ENCODE data around the gene PRSS22. TPM values are rescaled to one million over a fixed set of nuclear protein-coding genes. Genes with fewer than 3 reads are reported as not detected.

The PRSS22 gene
- total RNA-seq, 1 donor, result 0.21 TPM

- Histone ChIP-seq H3K4me3 (ENCODE audit: low read length) (no peak overlapping the region), H3K4me1 (ENCODE audit: insufficient read depth, low read length) (no peaks in the 10 kb centered on the region)
These were observed 37.8 kb downstream of the PRSS22 start for GRCh38 chr16:2819939-2820835.

GRCh38 chr16:2819179-2819938, 38.6 kb downstream of the PRSS22 start:
- Histone ChIP-seq H3K4me3 (ENCODE audit: low read length) (no peak overlapping the region), H3K9me3 (ENCODE audit: low read depth, low read length) (no peaks in the 10 kb centered on the region), H3K4me1 (ENCODE audit: insufficient read depth, low read length) (no peaks in the 10 kb centered on the region)

More at GRCh38 chr16:2819939-2820835, 37.8 kb downstream of the PRSS22 start:
- no peaks in the 10 kb centered on the region for H3K9me3 ChIP-seq (ENCODE audit: low read depth, low read length)
- no peaks in the 10 kb centered on the region for H3K27me3 ChIP-seq (ENCODE audit: insufficient read depth, low read length)

GRCh38 chr16:2818272-2818876, 39.6 kb downstream of the PRSS22 start:
- Histone ChIP-seq H3K9me3 (ENCODE audit: low read depth, low read length) (no peaks in the 10 kb centered on the region), H3K27me3 (ENCODE audit: insufficient read depth, low read length) (no peaks in the 10 kb centered on the region), H3K4me1 (ENCODE audit: insufficient read depth, low read length) (no peaks in the 10 kb centered on the region), H3K4me3 (ENCODE audit: low read length) (no peak overlapping the region)

More at GRCh38 chr16:2819179-2819938, 38.6 kb downstream of the PRSS22 start:
- no peaks in the 10 kb centered on the region for H3K27me3 ChIP-seq (ENCODE audit: insufficient read depth, low read length)

GRCh38 chr16:2817340-2818271, 40.4 kb downstream of the PRSS22 start:
- Histone ChIP-seq H3K27me3 (ENCODE audit: insufficient read depth, low read length) (no peaks in the 10 kb centered on the region), H3K4me1 (ENCODE audit: insufficient read depth, low read length) (no peaks in the 10 kb centered on the region), H3K4me3 (ENCODE audit: low read length) (no peak overlapping the region), H3K9me3 (ENCODE audit: low read depth, low read length) (no peaks in the 10 kb centered on the region)

GRCh38 chr16:2816751-2817339, 41.1 kb downstream of the PRSS22 start, which contains the start of gene PRSS21:
Gene PRSS21, plus strand, starts transcription at chr16:2817237. Its CDS starts 32 bp downstream, at chr16:2817269.
- no peaks in the 10 kb centered on the region for H3K4me1 ChIP-seq (ENCODE audit: insufficient read depth, low read length)
- no peaks in the 10 kb centered on the region for H3K9me3 ChIP-seq (ENCODE audit: low read depth, low read length)
- H3K27me3 ChIP-seq (ENCODE audit: insufficient read depth, low read length), result no peaks in the 10 kb centered on the region
- no peak within 1 kb of the TSS for H3K4me3 ChIP-seq (ENCODE audit: low read length)

GRCh38 chr16:2815299-2815771, 42.6 kb downstream of the PRSS22 start:
- Histone ChIP-seq H3K4me3 (ENCODE audit: low read length) (no peak overlapping the region), H3K4me1 (ENCODE audit: insufficient read depth, low read length) (no peaks in the 10 kb centered on the region), H3K27me3 (ENCODE audit: insufficient read depth, low read length) (no peaks in the 10 kb centered on the region), H3K9me3 (ENCODE audit: low read depth, low read length) (no peaks in the 10 kb centered on the region)

- no peak overlapping the region for H3K4me3 ChIP-seq (ENCODE audit: low read length)
- no peaks in the 10 kb centered on the region for H3K27me3 ChIP-seq (ENCODE audit: insufficient read depth, low read length)
- no peaks in the 10 kb centered on the region for H3K4me1 ChIP-seq (ENCODE audit: insufficient read depth, low read length)
- no peaks in the 10 kb centered on the region for H3K9me3 ChIP-seq (ENCODE audit: low read depth, low read length)
These were observed 43.2 kb downstream of the PRSS22 start for GRCh38 chr16:2814551-2815298.

- no peaks in the 10 kb centered on the region for H3K9me3 ChIP-seq (ENCODE audit: low read depth, low read length)
These were observed 44.2 kb downstream of the PRSS22 start for GRCh38 chr16:2813771-2814221.

GRCh38 chr16:2811703-2812471, 46.1 kb downstream of the PRSS22 start:
- Histone ChIP-seq H3K4me1 (ENCODE audit: insufficient read depth, low read length) (no peaks in the 10 kb centered on the region), H3K9me3 (ENCODE audit: low read depth, low read length) (no peaks in the 10 kb centered on the region), H3K27me3 (ENCODE audit: insufficient read depth, low read length) (no peaks in the 10 kb centered on the region), H3K4me3 (ENCODE audit: low read length) (no peak overlapping the region)

More at GRCh38 chr16:2813771-2814221, 44.2 kb downstream of the PRSS22 start:
- H3K4me3 ChIP-seq (ENCODE audit: low read length), result no peak overlapping the region
- no peaks in the 10 kb centered on the region for H3K27me3 ChIP-seq (ENCODE audit: insufficient read depth, low read length)
- no peaks in the 10 kb centered on the region for H3K4me1 ChIP-seq (ENCODE audit: insufficient read depth, low read length)

GRCh38 chr16:2810651-2811050, 47.3 kb downstream of the PRSS22 start:
- H3K4me3 ChIP-seq (ENCODE audit: low read length), result no peak overlapping the region
- no peaks in the 10 kb centered on the region for H3K4me1 ChIP-seq (ENCODE audit: insufficient read depth, low read length)
- no peaks in the 10 kb centered on the region for H3K27me3 ChIP-seq (ENCODE audit: insufficient read depth, low read length)
- H3K9me3 ChIP-seq (ENCODE audit: low read depth, low read length), result no peaks in the 10 kb centered on the region

- Histone ChIP-seq H3K9me3 (ENCODE audit: low read depth, low read length) (peaks cover 1% of the 10 kb centered on the region), H3K4me3 (ENCODE audit: low read length) (no peak overlapping the region), H3K4me1 (ENCODE audit: insufficient read depth, low read length) (no peaks in the 10 kb centered on the region), H3K27me3 (ENCODE audit: insufficient read depth, low read length) (no peaks in the 10 kb centered on the region)
These were observed 48.7 kb downstream of the PRSS22 start for GRCh38 chr16:2809149-2809760.

- no peaks in the 10 kb centered on the region for H3K27me3 ChIP-seq (ENCODE audit: insufficient read depth, low read length)
- H3K9me3 ChIP-seq (ENCODE audit: low read depth, low read length), result peaks cover 11% of the 10 kb centered on the region
- H3K4me3 ChIP-seq (ENCODE audit: low read length), result no peak overlapping the region
- no peaks in the 10 kb centered on the region for H3K4me1 ChIP-seq (ENCODE audit: insufficient read depth, low read length)
These were observed 49.8 kb downstream of the PRSS22 start for GRCh38 chr16:2808181-2808580.

Measured in mononuclear cell (primary cell).